ENCODE data around the gene HS3ST6.

HS3ST6 gene

GRCh38 chr16:1938910-1939309 is 20.7 kb upstream of the HS3ST6 start:
- H3K4me3 ChIP-seq (ENCODE audit: low read depth, low read length): no peak overlapping the region
- DNase-seq (ENCODE audit: low read depth): no peak
- no peak for TF ChIP-seq CTCF (conservative IDR thresholded peaks at IDR 0.05; ENCODE audit: low read depth, low read length)

- DNase-seq (ENCODE audit: low read depth): no peak
- no peak for TF ChIP-seq CTCF (conservative IDR thresholded peaks at IDR 0.05; ENCODE audit: low read depth, low read length)
- no peak overlapping the region for H3K4me3 ChIP-seq (ENCODE audit: low read depth, low read length)
Measured at GRCh38 chr16:1938316-1938715, 20.1 kb upstream of the HS3ST6 start.

GRCh38 chr16:1936945-1937479 is 18.8 kb upstream of the HS3ST6 start:
- H3K4me3 ChIP-seq (ENCODE audit: low read depth, low read length): no peak overlapping the region
- TF ChIP-seq CTCF (conservative IDR thresholded peaks at IDR 0.05; ENCODE audit: low read depth, low read length): no peak
- no peak for DNase-seq (ENCODE audit: low read depth)

- TF ChIP-seq CTCF (conservative IDR thresholded peaks at IDR 0.05; ENCODE audit: low read depth, low read length): no peak
- no peak overlapping the region for H3K4me3 ChIP-seq (ENCODE audit: low read depth, low read length)
- DNase-seq (ENCODE audit: low read depth): no peak
Measured at GRCh38 chr16:1933097-1933661, 15.0 kb upstream of the HS3ST6 start.

GRCh38 chr16:1932050-1933028 is 14.1 kb upstream of the HS3ST6 start:
- TF ChIP-seq CTCF (conservative IDR thresholded peaks at IDR 0.05; ENCODE audit: low read depth, low read length): peak; percentile 30
- no peak overlapping the region for H3K4me3 ChIP-seq (ENCODE audit: low read depth, low read length)
- peak; percentile 30 for DNase-seq (ENCODE audit: low read depth)

- DNase-seq (ENCODE audit: low read depth): no peak
- no peak overlapping the region for H3K4me3 ChIP-seq (ENCODE audit: low read depth, low read length)
- no peak for TF ChIP-seq CTCF (conservative IDR thresholded peaks at IDR 0.05; ENCODE audit: low read depth, low read length)
Measured at GRCh38 chr16:1930338-1930720, 12.1 kb upstream of the HS3ST6 start.

Measured in choroid plexus epithelial cell (primary cell).